SJSA1 (cell line): ENCODE results near the gene C5orf34. TPM values are rescaled to one million over a fixed set of nuclear protein-coding genes. Genes with fewer than 3 reads are reported as not detected.
"Not testable (repeated sequence)": the region's sequence is repeated elsewhere in the genome, so short reads cannot be mapped to it uniquely, and the experiment has no call there.

ENCODE experiments used
- DNase-seq, 2 experiments: peaks; one replicate each; pipeline ENCODE4 v3.0.0-alpha.2; 2015 to 2020; ENCODE audit warnings: low spot score in 2 of 2, low read depth in 1 of 2
- H3K27ac ChIP-seq: fragments of 250-450 bp; sonication (Bioruptor Pico); 2 replicates; pipeline ENCODE4 v1.5.1; 2020; ENCODE audit warnings: mild to moderate bottlenecking, moderate library complexity
- H3K27me3 ChIP-seq: fragments of 250-450 bp; sonication (Bioruptor Pico); replicated peaks from 2 replicates; pipeline ENCODE4 v1.5.1; 2020; ENCODE audit warnings: mild to moderate bottlenecking, moderate library complexity
- H3K36me3 ChIP-seq: fragments of 250-450 bp; sonication (Bioruptor Pico); 2 replicates; pipeline ENCODE4 v1.5.1; 2020; ENCODE audit warnings: mild to moderate bottlenecking
- H3K4me1 ChIP-seq: fragments of 250-450 bp; sonication (Bioruptor Pico); replicated peaks from 2 replicates; pipeline ENCODE4 v1.6.1; 2021; ENCODE audit warnings: mild to moderate bottlenecking
- H3K4me3 ChIP-seq: fragments of 250-450 bp; sonication (Bioruptor Pico); 2 replicates; pipeline ENCODE4 v1.5.1; 2020; ENCODE audit warnings: mild to moderate bottlenecking
- H3K9me3 ChIP-seq: fragments of 250-450 bp; sonication (Bioruptor Pico); replicated peaks from 2 replicates; pipeline ENCODE4 v1.5.1; 2020; ENCODE audit warnings: mild to moderate bottlenecking
- total RNA-seq: library from RNA; depleted of rRNA; stranded (reverse); fragments of >200 nt; shearing (Covaris generic); gene quantifications from 2 replicates; pipeline ENCODE4 v1.2.3, GENCODE V29; 2014; rRNA removed

C5orf34 gene
- total RNA-seq = 16.5 and 27.8 TPM in 2 replicates

GRCh38 chr5:43514816-43515677, at the start of gene C5orf34:
C5orf34 (minus strand) TSS chr5:43515148; CDS start chr5:43509339, 5,809 bp downstream.
- no peaks in the 10 kb centered on the region for H3K27me3 ChIP-seq
- peak within 1 kb of the TSS; percentile 52 for H3K4me3 ChIP-seq
- H3K27ac ChIP-seq = peak within 1 kb of the TSS; percentile 95
- no peaks in the 10 kb centered on the region for H3K36me3 ChIP-seq
- DNase-seq = peak; percentile 99
- peaks cover 12% of the 10 kb centered on the region for H3K4me1 ChIP-seq
- H3K9me3 ChIP-seq = no peaks in the 10 kb centered on the region

- Histone ChIP-seq H3K9me3 (no peaks in the 10 kb centered on the region), H3K4me3 (no peak overlapping the region), H3K27ac (no peak overlapping the region), H3K4me1 (peaks cover 5% of the 10 kb centered on the region; the same call in 1 of the 2 replicates), H3K36me3 (no peaks in the 10 kb centered on the region), H3K27me3 (no peaks in the 10 kb centered on the region)
- no peak for DNase-seq
These were observed 49.4 kb upstream of the C5orf34 start for GRCh38 chr5:43564289-43564850.

GRCh38 chr5:43563321-43563720, 48.4 kb upstream of the C5orf34 start:
- Histone ChIP-seq H3K27ac (no peak overlapping the region), H3K36me3 (no peaks in the 10 kb centered on the region), H3K9me3 (no peaks in the 10 kb centered on the region), H3K4me1 (peaks cover 5% of the 10 kb centered on the region; the same call in 1 of the 2 replicates), H3K27me3 (no peaks in the 10 kb centered on the region), H3K4me3 (no peak overlapping the region)
- no peak for DNase-seq

GRCh38 chr5:43561356-43561755, 46.4 kb upstream of the C5orf34 start:
- Histone ChIP-seq H3K36me3 (peaks cover 7% of the 10 kb centered on the region), H3K27me3 (no peaks in the 10 kb centered on the region), H3K4me3 (no peak overlapping the region), H3K27ac (no peak overlapping the region; the same call in 1 of the 2 replicates), H3K4me1 (peaks cover 10% of the 10 kb centered on the region), H3K9me3 (no peaks in the 10 kb centered on the region)
- no peak for DNase-seq

GRCh38 chr5:43560128-43560527, 45.2 kb upstream of the C5orf34 start:
- H3K27ac ChIP-seq = no peak overlapping the region
- H3K36me3 ChIP-seq = peaks cover 15% of the 10 kb centered on the region
- peaks cover 16% of the 10 kb centered on the region for H3K4me1 ChIP-seq
- no peaks in the 10 kb centered on the region for H3K9me3 ChIP-seq
- no peak overlapping the region for H3K4me3 ChIP-seq
- DNase-seq = no peak
- H3K27me3 ChIP-seq = no peaks in the 10 kb centered on the region

GRCh38 chr5:43556857-43557542, 42.1 kb upstream of the C5orf34 start, which contains the start of gene PAIP1:
PAIP1 (minus strand) TSS chr5:43557077; CDS start chr5:43556846, 231 bp downstream.
- H3K27me3 ChIP-seq = no peaks in the 10 kb centered on the region
- peaks cover 46% of the 10 kb centered on the region for H3K36me3 ChIP-seq
- DNase-seq = peak; percentile 91 to 97
- no peaks in the 10 kb centered on the region for H3K9me3 ChIP-seq
- peaks cover 25% of the 10 kb centered on the region for H3K4me1 ChIP-seq
- H3K27ac ChIP-seq = peak within 1 kb of the TSS; percentile 94
- peak within 1 kb of the TSS; percentile 98 for H3K4me3 ChIP-seq

- Histone ChIP-seq H3K27ac (peak overlapping the region; percentile 94), H3K4me1 (peaks cover 25% of the 10 kb centered on the region), H3K4me3 (peak overlapping the region; percentile 98), H3K36me3 (peaks cover 51% of the 10 kb centered on the region)
- DNase-seq, H3K9me3 ChIP-seq, H3K27me3 ChIP-seq: not testable (repeated sequence)
These were observed 41.6 kb upstream of the C5orf34 start for GRCh38 chr5:43556607-43556856.

GRCh38 chr5:43555895-43556606, 41.1 kb upstream of the C5orf34 start:
- Histone ChIP-seq H3K4me1 (peaks cover 21% of the 10 kb centered on the region), H3K27me3 (no peaks in the 10 kb centered on the region), H3K4me3 (peak overlapping the region; percentile 98), H3K27ac (peak overlapping the region; percentile 94), H3K9me3 (no peaks in the 10 kb centered on the region), H3K36me3 (peaks cover 56% of the 10 kb centered on the region)
- peak; percentile 61 to 77 for DNase-seq

- H3K4me3 ChIP-seq = no peak overlapping the region
- H3K27ac ChIP-seq = no peak overlapping the region
- H3K9me3 ChIP-seq = no peaks in the 10 kb centered on the region
- DNase-seq = no peak
- peaks cover 70% of the 10 kb centered on the region for H3K36me3 ChIP-seq
- H3K27me3 ChIP-seq = no peaks in the 10 kb centered on the region
- peaks cover 21% of the 10 kb centered on the region for H3K4me1 ChIP-seq
These were observed 39.5 kb upstream of the C5orf34 start for GRCh38 chr5:43554497-43554896.

- Histone ChIP-seq H3K27me3 (no peaks in the 10 kb centered on the region), H3K36me3 (peaks cover 81% of the 10 kb centered on the region)
- no peak for DNase-seq
These were observed 38.4 kb upstream of the C5orf34 start for GRCh38 chr5:43553381-43553780.

GRCh38 chr5:43551731-43552130, 36.8 kb upstream of the C5orf34 start:
- H3K9me3 ChIP-seq = no peaks in the 10 kb centered on the region
- no peak overlapping the region for H3K4me3 ChIP-seq
- peaks cover 15% of the 10 kb centered on the region for H3K4me1 ChIP-seq
- H3K27ac ChIP-seq = no peak overlapping the region
- no peak for DNase-seq
- H3K36me3 ChIP-seq = peaks cover 92% of the 10 kb centered on the region
- H3K27me3 ChIP-seq = no peaks in the 10 kb centered on the region

More at GRCh38 chr5:43553381-43553780, 38.4 kb upstream of the C5orf34 start:
- Histone ChIP-seq H3K4me3 (no peak overlapping the region), H3K4me1 (peaks cover 21% of the 10 kb centered on the region), H3K27ac (no peak overlapping the region), H3K9me3 (no peaks in the 10 kb centered on the region)

- H3K27me3 ChIP-seq, H3K27ac ChIP-seq, H3K9me3 ChIP-seq, H3K4me3 ChIP-seq, DNase-seq, H3K4me1 ChIP-seq: not testable (repeated sequence)
- peaks cover 96% of the 10 kb centered on the region for H3K36me3 ChIP-seq
These were observed 34.3 kb upstream of the C5orf34 start for GRCh38 chr5:43549272-43549671.

GRCh38 chr5:43548358-43548757, 33.4 kb upstream of the C5orf34 start:
- no peaks in the 10 kb centered on the region for H3K27me3 ChIP-seq
- no peak for DNase-seq
- peaks cover 94% of the 10 kb centered on the region for H3K36me3 ChIP-seq
- no peak overlapping the region for H3K27ac ChIP-seq
- H3K9me3 ChIP-seq = no peaks in the 10 kb centered on the region
- no peak overlapping the region for H3K4me3 ChIP-seq
- H3K4me1 ChIP-seq = no peaks in the 10 kb centered on the region
